SH-SY5Y (cell line): ENCODE measurements around the gene CCDC24.

Experiments used
- GATA2 ChIP-seq: IDR thresholded peaks from 2 replicates; pipeline ENCODE4 v1.6.1; 2011; ENCODE audit warnings: mild to moderate bottlenecking, low read depth, low read length
- GATA3 ChIP-seq: IDR thresholded peaks from 2 replicates; pipeline ENCODE4 v1.6.1; 2011; ENCODE audit warnings: low read depth, mild to moderate bottlenecking, low read length, moderate library complexity

- TF ChIP-seq GATA2, result no peak
- TF ChIP-seq GATA3, result no peak
These were observed 21.0 kb downstream of the CCDC24 start for GRCh38 chr1:44012404-44012803.
